H9 (cell line): ENCODE results near the gene COQ5. TPM values are rescaled to one million over a fixed set of nuclear protein-coding genes. Genes with fewer than 3 reads are reported as not detected.

Source experiments
- DNase-seq: peaks from one replicate; pipeline ENCODE4 v3.0.0-alpha.2; 2017
- H2AFZ ChIP-seq: one replicate; pipeline ENCODE4 v1.6.1; 2013; ENCODE audit warnings: mild to moderate bottlenecking, low read length, control low read depth, moderate library complexity
- H2AK5ac ChIP-seq: 2 replicates; pipeline ENCODE4 v1.6.1; 2013; ENCODE audit warnings: low read length, control low read depth, mixed read lengths; ENCODE audit not compliant: insufficient read length
- H2BK120ac ChIP-seq: one replicate; pipeline ENCODE4 v1.6.1; 2013; ENCODE audit warnings: low read depth, mild to moderate bottlenecking, low read length, control low read depth, inconsistent platforms; ENCODE audit not compliant: poor library complexity, severe bottlenecking
- H2BK12ac ChIP-seq: 2 replicates; pipeline ENCODE4 v1.6.1; 2013; ENCODE audit warnings: low read length, control low read depth, mixed read lengths, low read depth; ENCODE audit not compliant: insufficient read length
- H2BK15ac ChIP-seq: 2 replicates; pipeline ENCODE4 v1.6.1; 2013; ENCODE audit warnings: low read depth, low read length, control low read depth
- H2BK20ac ChIP-seq: one replicate; pipeline ENCODE4 v1.6.1; 2013; ENCODE audit warnings: low read depth, mild to moderate bottlenecking, low read length, control low read depth, inconsistent platforms; ENCODE audit not compliant: poor library complexity, severe bottlenecking
- H2BK5ac ChIP-seq: 2 replicates; pipeline ENCODE4 v1.6.1; 2013; ENCODE audit warnings: low read length, control low read depth, mixed read lengths; ENCODE audit not compliant: insufficient read length
- H3K14ac ChIP-seq: 2 replicates; pipeline ENCODE4 v1.6.1; 2013; ENCODE audit warnings: low read length, control low read depth; ENCODE audit not compliant: insufficient read depth
- H3K18ac ChIP-seq: 2 replicates; pipeline ENCODE4 v1.6.1; 2013; ENCODE audit warnings: low read depth, mild to moderate bottlenecking, mixed read lengths, low read length, control low read depth; ENCODE audit not compliant: insufficient read length
- H3K23ac ChIP-seq: 2 replicates; pipeline ENCODE4 v1.6.1; 2013; ENCODE audit warnings: low read length, control low read depth, mixed read lengths, low read depth; ENCODE audit not compliant: insufficient read length
- H3K23me2 ChIP-seq: 2 replicates; pipeline ENCODE4 v1.6.1; 2013; ENCODE audit warnings: low read depth, mild to moderate bottlenecking, mixed read lengths, low read length, control low read depth; ENCODE audit not compliant: insufficient read length, poor library complexity, severe bottlenecking
- H3K27ac ChIP-seq: 2 replicates; pipeline ENCODE4 v1.5.1; 2013; ENCODE audit warnings: low read length, control low read depth, mixed read lengths, low read depth; ENCODE audit not compliant: insufficient read length
- H3K27me3 ChIP-seq: 2 replicates; pipeline ENCODE4 v1.6.1; 2013; ENCODE audit warnings: low read length, control low read depth, inconsistent platforms; ENCODE audit not compliant: insufficient read depth
- H3K4ac ChIP-seq: 2 replicates; pipeline ENCODE4 v1.6.1; 2013; ENCODE audit warnings: low read depth, mild to moderate bottlenecking, control low read depth, inconsistent platforms, low read length, moderate library complexity
- H3K4me1 ChIP-seq: 2 replicates; pipeline ENCODE4 v1.6.1; 2013; ENCODE audit warnings: low read length, control low read depth, inconsistent platforms; ENCODE audit not compliant: insufficient read depth
- H3K4me2 ChIP-seq: 2 replicates; pipeline ENCODE4 v1.6.1; 2013; ENCODE audit warnings: low read length, control low read depth, mixed read lengths; ENCODE audit not compliant: insufficient read length, insufficient read depth
- H3K56ac ChIP-seq: 2 replicates; pipeline ENCODE4 v1.6.1; 2013; ENCODE audit warnings: low read depth, mild to moderate bottlenecking, mixed read lengths, low read length, control low read depth; ENCODE audit not compliant: insufficient read length
- H3K79me1 ChIP-seq: 2 replicates; pipeline ENCODE4 v1.6.1; 2013; ENCODE audit warnings: low read depth, mild to moderate bottlenecking, moderate library complexity, low read length, control low read depth, inconsistent platforms; ENCODE audit not compliant: insufficient read depth, poor library complexity, severe bottlenecking
- H3K79me2 ChIP-seq: 2 replicates; pipeline ENCODE4 v1.6.1; 2013; ENCODE audit warnings: low read length, control low read depth, inconsistent platforms; ENCODE audit not compliant: insufficient read depth
- H3K9ac ChIP-seq: 2 replicates; pipeline ENCODE4 v1.6.1; 2013; ENCODE audit warnings: low read length, control low read depth, mixed read lengths; ENCODE audit not compliant: insufficient read length; ENCODE audit errors: extremely low read depth
- H3K9me3 ChIP-seq: one replicate; pipeline ENCODE4 v1.6.1; 2013; ENCODE audit warnings: low read depth, low read length, inconsistent platforms; ENCODE audit not compliant: control insufficient read depth
- H3T11ph ChIP-seq: one replicate; pipeline ENCODE4 v1.6.1; 2013; ENCODE audit warnings: mild to moderate bottlenecking, low read length, control low read depth, inconsistent platforms
- H4K20me1 ChIP-seq: one replicate; pipeline ENCODE4 v1.6.1; 2013; ENCODE audit not compliant: control insufficient read depth, insufficient read length, insufficient read depth
- H4K5ac ChIP-seq: 2 replicates; pipeline ENCODE4 v1.6.1; 2013; ENCODE audit warnings: low read depth, mild to moderate bottlenecking, mixed read lengths, low read length, control low read depth; ENCODE audit not compliant: insufficient read length
- H4K8ac ChIP-seq: replicated peaks from 2 replicates; pipeline ENCODE4 v1.6.1; 2013; ENCODE audit warnings: low read length, control low read depth, mixed read lengths, low read depth; ENCODE audit not compliant: insufficient read length
- H4K91ac ChIP-seq: 2 replicates; pipeline ENCODE4 v1.6.1; 2013; ENCODE audit warnings: low read depth, mild to moderate bottlenecking, moderate library complexity, mixed read lengths, low read length, control low read depth; ENCODE audit not compliant: insufficient read length
- H3K27ac Mint-ChIP-seq, 3 experiments: 2 replicates in 2 of 3; 3 replicates in 1 of 3; pipeline ENCODE4 v1.8.0; 2020 to 2021; ENCODE audit warnings: mixed read lengths in 3 of 3, mild to moderate bottlenecking in 1 of 3, moderate library complexity in 1 of 3
- H3K27me3 Mint-ChIP-seq: 2 replicates; pipeline ENCODE4 v1.8.0; 2021; ENCODE audit warnings: low read depth, mild to moderate bottlenecking, moderate library complexity, mixed read lengths
- H3K36me3 Mint-ChIP-seq, 3 experiments: 2 replicates in 2 of 3; 3 replicates in 1 of 3; pipeline ENCODE4 v1.8.0; 2020 to 2021; ENCODE audit warnings: low read depth in 3 of 3, mixed read lengths in 3 of 3; ENCODE audit not compliant: insufficient read depth in 1 of 3
- H3K4me1 Mint-ChIP-seq, 2 experiments: 2 replicates each; pipeline ENCODE4 v1.8.0; 2020; ENCODE audit warnings: mixed read lengths in 2 of 2
- H3K4me3 Mint-ChIP-seq, 2 experiments: 2 replicates in 1 of 2; 3 replicates in 1 of 2; pipeline ENCODE4 v1.8.0; 2020 to 2021; ENCODE audit warnings: mild to moderate bottlenecking in 2 of 2, mixed read lengths in 2 of 2, moderate library complexity in 1 of 2
- H3K9me3 Mint-ChIP-seq, 2 experiments: 2 replicates in 1 of 2; 3 replicates in 1 of 2; pipeline ENCODE4 v1.8.0; 2020; ENCODE audit warnings: mild to moderate bottlenecking in 2 of 2, mixed read lengths in 2 of 2, moderate library complexity in 1 of 2
- CTCF ChIP-seq: fragments of 200-600 bp; sonication (generic); conservative IDR thresholded peaks from 3 replicates; pipeline ENCODE4 v1.8.0; 2021; ENCODE audit warnings: antibody characterized with exemption, mild to moderate bottlenecking
- WGBS: extraction: QIAGEN DNeasy Blood & Tissue Kit; methylation state at CpG from one replicate; pipeline ENCODE4 v1.1.7; 2013; ENCODE audit warnings: missing lambda C conversion rate, low lambda C conversion rate, mixed read lengths; ENCODE audit not compliant: insufficient read length; ENCODE audit errors: extremely low coverage; 5-methylcytosine and 5-hydroxymethylcytosine counted together
- total RNA-seq: library from RNA; stranded (reverse); gene quantifications from 2 replicates; pipeline ENCODE4 v1.2.1, GENCODE V29; 2021

Gene COQ5
- total RNA-seq, 1 experiment from 2014 or later = 34.8 TPM

- Histone ChIP-seq H3K9ac (no peak overlapping the region), H3K79me1 (no peaks in the 10 kb centered on the region), H3K27ac (no peak overlapping the region), H4K8ac (no peak overlapping the region), H2BK120ac (no peak overlapping the region), H2AFZ (no peak overlapping the region), H3K4ac (no peak overlapping the region), H2BK5ac (no peak overlapping the region), H3K4me1 (no peaks in the 10 kb centered on the region), H3K56ac (no peak overlapping the region), H3T11ph (no peak overlapping the region), H2AK5ac (no peak overlapping the region), H2BK12ac (no peak overlapping the region), H3K23ac (no peak overlapping the region), H3K27me3 (no peaks in the 10 kb centered on the region), H3K79me2 (no peaks in the 10 kb centered on the region), H3K9me3 (no peaks in the 10 kb centered on the region), H3K18ac (no peak overlapping the region), H3K4me2 (no peak overlapping the region), H4K5ac (no peak overlapping the region), H2BK15ac (no peak overlapping the region), H2BK20ac (no peak overlapping the region), H3K23me2 (no peaks in the 10 kb centered on the region), H4K20me1 (no peaks in the 10 kb centered on the region), H4K91ac (no peak overlapping the region), H3K14ac (no peak overlapping the region)
- WGBS = no CpG with 5 or more reads among the region's 2 CpGs
- Mint-ChIP-seq H3K4me3 (no peak overlapping the region), H3K27ac (no peak overlapping the region), H3K4me1 (no peaks in the 10 kb centered on the region), H3K27me3 (no peaks in the 10 kb centered on the region), H3K9me3 (no peaks in the 10 kb centered on the region), H3K36me3 (peaks cover 32 to 72% (median 70%) of the 10 kb centered on the region in 3 experiments; a peak in 6 of 7 replicates)
- no peak for DNase-seq
- no peak for TF ChIP-seq CTCF
Observed at GRCh38 chr12:120557589-120557988, 28.6 kb upstream of the COQ5 start.
